Measurements from ENCODE around the gene AP3S2. TPM values are rescaled to one million over a fixed set of nuclear protein-coding genes. Genes with fewer than 3 reads are reported as not detected.

Gene AP3S2
- total and polyA plus RNA-seq, 2 experiments from 2014 or later, result 9.4 to 93.3 TPM

DNA sequence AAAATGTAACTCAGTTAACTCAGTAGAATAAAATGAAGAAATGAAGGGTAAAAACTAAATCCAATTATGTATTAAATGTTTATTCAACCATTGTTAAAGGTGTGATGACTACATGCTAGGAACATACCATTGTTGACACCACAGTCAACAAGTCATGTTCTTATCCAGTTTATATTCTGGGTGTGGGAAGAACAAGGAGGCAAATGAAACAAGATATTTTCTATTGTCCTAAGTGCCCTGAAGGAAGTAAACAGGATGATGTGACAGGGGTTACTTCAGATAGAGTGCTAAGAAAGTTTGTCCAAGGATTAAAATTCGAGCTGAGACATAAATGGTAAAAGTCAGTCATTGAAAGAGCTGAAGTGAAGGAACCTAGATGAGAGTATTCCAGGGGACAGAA lies 13.1 kb downstream of the AP3S2 start:
- H3K27me3 ChIP-seq (ENCODE audit: insufficient read depth), result no peaks in the 10 kb centered on the region
- H3K36me3 Mint-ChIP-seq (ENCODE audit: low read depth), result peaks cover 16% of the 10 kb centered on the region; the same call in 2 of the 3 replicates
- no peaks in the 10 kb centered on the region for H3K9me2 ChIP-seq (ENCODE audit: insufficient read depth)

More for the DNA sequence above, 13.1 kb downstream of the AP3S2 start:
- DNase-seq (ENCODE audit: low spot score), result no peak
- no peaks in the 10 kb centered on the region for H3K79me2 ChIP-seq (replicated peaks; ENCODE audit: insufficient read depth)
- Mint-ChIP-seq H3K27me3 (ENCODE audit: insufficient read depth, low read depth, poor library complexity) (no peaks in the 10 kb centered on the region), H3K4me3 (no peak overlapping the region), H3K27ac (no peak overlapping the region), H3K4me1 (no peaks in the 10 kb centered on the region), H3K9me3 (no peaks in the 10 kb centered on the region)
- H2AFZ ChIP-seq, result no peak overlapping the region
- no peaks in the 10 kb centered on the region for H4K20me1 ChIP-seq (replicated peaks; ENCODE audit: insufficient read depth)
- peaks cover 3% of the 10 kb centered on the region; the same call in 1 of the 2 replicates for H3K36me3 ChIP-seq (ENCODE audit: insufficient read depth)
- H3K4me3 ChIP-seq, result no peak overlapping the region
- H3F3A ChIP-seq (replicated peaks; ENCODE audit: low read depth), result no peaks in the 10 kb centered on the region; the same call in 1 of the 2 replicates
- H3K4me2 ChIP-seq, result no peak overlapping the region
- TF ChIP-seq CTCF (conservative IDR thresholded peaks at IDR 0.05; ENCODE audit: low read depth in 2 of 2) (no peak), EZH2 (IDR thresholded peaks at IDR 0.05; ENCODE audit: low read depth, unreplicated experiment) (no peak), ZNF331 (CRISPR knock-in tag; IDR thresholded peaks at IDR 0.05; ENCODE audit: low read depth) (no peak), ETS1 (IDR thresholded peaks at IDR 0.05) (no peak), EZH2phosphoT487 (IDR thresholded peaks at IDR 0.05; ENCODE audit: unreplicated experiment) (no peak), JUNB (IDR thresholded peaks at IDR 0.05; ENCODE audit: unreplicated experiment) (no peak), STAT1 (IDR thresholded peaks at IDR 0.05; ENCODE audit: unreplicated experiment) (no peak), ZNF114 (CRISPR knock-in tag; IDR thresholded peaks at IDR 0.05) (no peak), NANOG (IDR thresholded peaks at IDR 0.05; ENCODE audit: borderline replicate concordance) (no peak), POLR2AphosphoS5 (IDR thresholded peaks at IDR 0.05; ENCODE audit: low read depth) (no peak), CREB1 (CRISPR knock-in tag; IDR thresholded peaks at IDR 0.05; ENCODE audit: low read depth) (no peak)
- TF ChIP-seq, protein P1, sequence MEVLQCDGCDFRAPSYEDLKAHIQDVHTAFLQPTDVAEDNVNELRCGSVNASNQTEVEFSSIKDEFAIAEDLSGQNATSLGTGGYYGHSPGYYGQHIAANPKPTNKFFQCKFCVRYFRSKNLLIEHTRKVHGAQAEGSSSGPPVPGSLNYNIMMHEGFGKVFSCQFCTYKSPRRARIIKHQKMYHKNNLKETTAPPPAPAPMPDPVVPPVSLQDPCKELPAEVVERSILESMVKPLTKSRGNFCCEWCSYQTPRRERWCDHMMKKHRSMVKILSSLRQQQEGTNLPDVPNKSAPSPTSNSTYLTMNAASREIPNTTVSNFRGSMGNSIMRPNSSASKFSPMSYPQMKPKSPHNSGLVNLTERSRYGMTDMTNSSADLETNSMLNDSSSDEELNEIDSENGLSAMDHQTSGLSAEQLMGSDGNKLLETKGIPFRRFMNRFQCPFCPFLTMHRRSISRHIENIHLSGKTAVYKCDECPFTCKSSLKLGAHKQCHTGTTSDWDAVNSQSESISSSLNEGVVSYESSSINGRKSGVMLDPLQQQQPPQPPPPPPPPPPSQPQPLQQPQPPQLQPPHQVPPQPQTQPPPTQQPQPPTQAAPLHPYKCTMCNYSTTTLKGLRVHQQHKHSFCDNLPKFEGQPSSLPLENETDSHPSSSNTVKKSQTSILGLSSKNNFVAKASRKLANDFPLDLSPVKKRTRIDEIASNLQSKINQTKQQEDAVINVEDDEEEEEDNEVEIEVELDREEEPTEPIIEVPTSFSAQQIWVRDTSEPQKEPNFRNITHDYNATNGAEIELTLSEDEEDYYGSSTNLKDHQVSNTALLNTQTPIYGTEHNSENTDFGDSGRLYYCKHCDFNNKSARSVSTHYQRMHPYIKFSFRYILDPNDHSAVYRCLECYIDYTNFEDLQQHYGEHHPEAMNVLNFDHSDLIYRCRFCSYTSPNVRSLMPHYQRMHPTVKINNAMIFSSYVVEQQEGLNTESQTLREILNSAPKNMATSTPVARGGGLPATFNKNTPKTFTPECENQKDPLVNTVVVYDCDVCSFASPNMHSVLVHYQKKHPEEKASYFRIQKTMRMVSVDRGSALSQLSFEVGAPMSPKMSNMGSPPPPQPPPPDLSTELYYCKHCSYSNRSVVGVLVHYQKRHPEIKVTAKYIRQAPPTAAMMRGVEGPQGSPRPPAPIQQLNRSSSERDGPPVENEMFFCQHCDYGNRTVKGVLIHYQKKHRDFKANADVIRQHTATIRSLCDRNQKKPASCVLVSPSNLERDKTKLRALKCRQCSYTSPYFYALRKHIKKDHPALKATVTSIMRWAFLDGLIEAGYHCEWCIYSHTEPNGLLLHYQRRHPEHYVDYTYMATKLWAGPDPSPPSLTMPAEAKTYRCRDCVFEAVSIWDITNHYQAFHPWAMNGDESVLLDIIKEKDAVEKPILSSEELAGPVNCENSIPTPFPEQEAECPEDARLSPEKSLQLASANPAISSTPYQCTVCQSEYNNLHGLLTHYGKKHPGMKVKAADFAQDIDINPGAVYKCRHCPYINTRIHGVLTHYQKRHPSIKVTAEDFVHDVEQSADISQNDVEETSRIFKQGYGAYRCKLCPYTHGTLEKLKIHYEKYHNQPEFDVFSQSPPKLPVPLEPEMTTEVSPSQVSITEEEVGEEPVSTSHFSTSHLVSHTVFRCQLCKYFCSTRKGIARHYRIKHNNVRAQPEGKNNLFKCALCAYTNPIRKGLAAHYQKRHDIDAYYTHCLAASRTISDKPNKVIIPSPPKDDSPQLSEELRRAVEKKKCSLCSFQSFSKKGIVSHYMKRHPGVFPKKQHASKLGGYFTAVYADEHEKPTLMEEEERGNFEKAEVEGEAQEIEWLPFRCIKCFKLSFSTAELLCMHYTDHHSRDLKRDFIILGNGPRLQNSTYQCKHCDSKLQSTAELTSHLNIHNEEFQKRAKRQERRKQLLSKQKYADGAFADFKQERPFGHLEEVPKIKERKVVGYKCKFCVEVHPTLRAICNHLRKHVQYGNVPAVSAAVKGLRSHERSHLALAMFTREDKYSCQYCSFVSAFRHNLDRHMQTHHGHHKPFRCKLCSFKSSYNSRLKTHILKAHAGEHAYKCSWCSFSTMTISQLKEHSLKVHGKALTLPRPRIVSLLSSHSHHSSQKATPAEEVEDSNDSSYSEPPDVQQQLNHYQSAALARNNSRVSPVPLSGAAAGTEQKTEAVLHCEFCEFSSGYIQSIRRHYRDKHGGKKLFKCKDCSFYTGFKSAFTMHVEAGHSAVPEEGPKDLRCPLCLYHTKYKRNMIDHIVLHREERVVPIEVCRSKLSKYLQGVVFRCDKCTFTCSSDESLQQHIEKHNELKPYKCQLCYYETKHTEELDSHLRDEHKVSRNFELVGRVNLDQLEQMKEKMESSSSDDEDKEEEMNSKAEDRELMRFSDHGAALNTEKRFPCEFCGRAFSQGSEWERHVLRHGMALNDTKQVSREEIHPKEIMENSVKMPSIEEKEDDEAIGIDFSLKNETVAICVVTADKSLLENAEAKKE (CRISPR knock-in tag; IDR thresholded peaks at IDR 0.05), result no peak
- TF ChIP-seq, protein P2, sequence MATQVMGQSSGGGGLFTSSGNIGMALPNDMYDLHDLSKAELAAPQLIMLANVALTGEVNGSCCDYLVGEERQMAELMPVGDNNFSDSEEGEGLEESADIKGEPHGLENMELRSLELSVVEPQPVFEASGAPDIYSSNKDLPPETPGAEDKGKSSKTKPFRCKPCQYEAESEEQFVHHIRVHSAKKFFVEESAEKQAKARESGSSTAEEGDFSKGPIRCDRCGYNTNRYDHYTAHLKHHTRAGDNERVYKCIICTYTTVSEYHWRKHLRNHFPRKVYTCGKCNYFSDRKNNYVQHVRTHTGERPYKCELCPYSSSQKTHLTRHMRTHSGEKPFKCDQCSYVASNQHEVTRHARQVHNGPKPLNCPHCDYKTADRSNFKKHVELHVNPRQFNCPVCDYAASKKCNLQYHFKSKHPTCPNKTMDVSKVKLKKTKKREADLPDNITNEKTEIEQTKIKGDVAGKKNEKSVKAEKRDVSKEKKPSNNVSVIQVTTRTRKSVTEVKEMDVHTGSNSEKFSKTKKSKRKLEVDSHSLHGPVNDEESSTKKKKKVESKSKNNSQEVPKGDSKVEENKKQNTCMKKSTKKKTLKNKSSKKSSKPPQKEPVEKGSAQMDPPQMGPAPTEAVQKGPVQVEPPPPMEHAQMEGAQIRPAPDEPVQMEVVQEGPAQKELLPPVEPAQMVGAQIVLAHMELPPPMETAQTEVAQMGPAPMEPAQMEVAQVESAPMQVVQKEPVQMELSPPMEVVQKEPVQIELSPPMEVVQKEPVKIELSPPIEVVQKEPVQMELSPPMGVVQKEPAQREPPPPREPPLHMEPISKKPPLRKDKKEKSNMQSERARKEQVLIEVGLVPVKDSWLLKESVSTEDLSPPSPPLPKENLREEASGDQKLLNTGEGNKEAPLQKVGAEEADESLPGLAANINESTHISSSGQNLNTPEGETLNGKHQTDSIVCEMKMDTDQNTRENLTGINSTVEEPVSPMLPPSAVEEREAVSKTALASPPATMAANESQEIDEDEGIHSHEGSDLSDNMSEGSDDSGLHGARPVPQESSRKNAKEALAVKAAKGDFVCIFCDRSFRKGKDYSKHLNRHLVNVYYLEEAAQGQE (IDR thresholded peaks at IDR 0.05; ENCODE audit: unreplicated experiment), result no peak
- H3K4me1 ChIP-seq (ENCODE audit: insufficient read depth), result no peaks in the 10 kb centered on the region
- no peak overlapping the region for H3K27ac ChIP-seq (ENCODE audit: low read depth)
- ATAC-seq, result no peak

All from GM23338 (cell line).